ENCODE measurements around the gene CACNG4.
"Not testable (repeated sequence)": the region's sequence is repeated elsewhere in the genome, so short reads cannot be mapped to it uniquely, and the experiment has no call there.

CACNG4 gene

GRCh38 chr17:66960613-66961012, 3.9 kb upstream of the CACNG4 start:
- no peak for DNase-seq (ENCODE audit: low read depth in 2 of 3, low spot score in 1 of 3)

- DNase-seq (ENCODE audit: low read depth in 2 of 3, low spot score in 1 of 3): no peak
Measured at GRCh38 chr17:66963521-66963908, 992 bp upstream of the CACNG4 start.

GRCh38 chr17:66964930-66965800, 658 bp downstream of the CACNG4 start:
- DNase-seq (ENCODE audit: low read depth in 2 of 3, low spot score in 1 of 3): no peak

GRCh38 chr17:66965801-66966262, 1.3 kb downstream of the CACNG4 start:
- no peak for DNase-seq (ENCODE audit: low read depth in 2 of 3, low spot score in 1 of 3)

- no peak for DNase-seq (ENCODE audit: low read depth in 2 of 3, low spot score in 1 of 3)
Measured at GRCh38 chr17:66966298-66966697, 1.8 kb downstream of the CACNG4 start.

- DNase-seq (ENCODE audit: low read depth in 2 of 3, low spot score in 1 of 3): no peak
Measured at GRCh38 chr17:66966704-66967418, 2.4 kb downstream of the CACNG4 start.

- DNase-seq (ENCODE audit: low read depth in 2 of 3, low spot score in 1 of 3): no peak
Measured at GRCh38 chr17:66967837-66968543, 3.5 kb downstream of the CACNG4 start.

GRCh38 chr17:66968916-66969315, 4.4 kb downstream of the CACNG4 start:
- DNase-seq (ENCODE audit: low read depth in 2 of 3, low spot score in 1 of 3): no peak

GRCh38 chr17:66970140-66970539, 5.6 kb downstream of the CACNG4 start:
- DNase-seq (ENCODE audit: low read depth in 2 of 3, low spot score in 1 of 3): no peak

GRCh38 chr17:66970797-66971196, 6.3 kb downstream of the CACNG4 start:
- DNase-seq (ENCODE audit: low read depth in 2 of 3, low spot score in 1 of 3): no peak

- DNase-seq (ENCODE audit: low read depth in 2 of 3, low spot score in 1 of 3): no peak
Measured at GRCh38 chr17:66971264-66971663, 6.8 kb downstream of the CACNG4 start.

GRCh38 chr17:66971730-66972441, 7.4 kb downstream of the CACNG4 start:
- no peak for DNase-seq (ENCODE audit: low read depth in 2 of 3, low spot score in 1 of 3)

- DNase-seq (ENCODE audit: low read depth in 2 of 3, low spot score in 1 of 3): not testable (repeated sequence)
Measured at GRCh38 chr17:66972442-66972830, 7.9 kb downstream of the CACNG4 start.

- DNase-seq (ENCODE audit: low read depth in 2 of 3, low spot score in 1 of 3): no peak
Measured at GRCh38 chr17:66975188-66975587, 10.7 kb downstream of the CACNG4 start.

- DNase-seq (ENCODE audit: low read depth in 2 of 3, low spot score in 1 of 3): no peak
Measured at GRCh38 chr17:66975614-66976378, 11.3 kb downstream of the CACNG4 start.

GRCh38 chr17:66976379-66976663, 11.8 kb downstream of the CACNG4 start:
- no peak for DNase-seq (ENCODE audit: low read depth in 2 of 3, low spot score in 1 of 3)

- no peak for DNase-seq (ENCODE audit: low read depth in 2 of 3, low spot score in 1 of 3)
Measured at GRCh38 chr17:66976781-66977201, 12.3 kb downstream of the CACNG4 start.

GRCh38 chr17:66978514-66979061, 14.1 kb downstream of the CACNG4 start:
- DNase-seq (ENCODE audit: low read depth in 2 of 3, low spot score in 1 of 3): no peak

- DNase-seq (ENCODE audit: low read depth in 2 of 3, low spot score in 1 of 3): no peak
Measured at GRCh38 chr17:66980896-66981295, 16.4 kb downstream of the CACNG4 start.

- no peak for DNase-seq (ENCODE audit: low read depth in 2 of 3, low spot score in 1 of 3)
Measured at GRCh38 chr17:66981983-66982508, 17.5 kb downstream of the CACNG4 start.
